Small intestine (tissue), 7 donors: ENCODE measurements around the gene AP4S1. TPM values are rescaled to one million over a fixed set of nuclear protein-coding genes. Genes with fewer than 3 reads are reported as not detected.
"Not testable (repeated sequence)": the region's sequence is repeated elsewhere in the genome, so short reads cannot be mapped to it uniquely, and the experiment has no call there.

Source experiments
- DNase-seq, 2 donors: peaks; one replicate each; pipeline versions ENCODE4 v3.0.0 to v3.0.0-alpha.2; 2013
- FAIRE-seq: peaks from 2 replicates; lab custom pipeline; 2012; peaks lifted over from hg19 to GRCh38; lab: Jason Lieb, UNC
- H3K27ac ChIP-seq, 3 donors: one replicate each; pipeline ENCODE4 v1.5.1; 2013; ENCODE audit warnings: low read length in 2 of 3, mild to moderate bottlenecking in 2 of 3, control low read depth in 1 of 3, inconsistent platforms in 1 of 3, low read depth in 1 of 3, moderate library complexity in 1 of 3
- H3K27me3 ChIP-seq, 3 donors: one replicate each; pipeline ENCODE4 v1.6.1; 2013; ENCODE audit warnings: low read length in 3 of 3, inconsistent platforms in 1 of 3; ENCODE audit not compliant: control insufficient read depth in 3 of 3, insufficient read depth in 3 of 3
- H3K36me3 ChIP-seq, 3 donors: one replicate each; pipeline ENCODE4 v1.6.1; 2013; ENCODE audit warnings: low read length in 3 of 3, inconsistent platforms in 1 of 3, low read depth in 1 of 3, mild to moderate bottlenecking in 1 of 3, moderate library complexity in 1 of 3; ENCODE audit not compliant: control insufficient read depth in 3 of 3, insufficient read depth in 2 of 3
- H3K4me1 ChIP-seq, 3 donors: one replicate each; pipeline ENCODE4 v1.6.1; 2013; ENCODE audit warnings: low read length in 2 of 3, inconsistent platforms in 1 of 3, low read depth in 1 of 3, mild to moderate bottlenecking in 1 of 3, moderate library complexity in 1 of 3; ENCODE audit not compliant: control insufficient read depth in 3 of 3, insufficient read depth in 2 of 3
- H3K4me3 ChIP-seq, 3 donors: one replicate each; pipeline ENCODE4 v1.5.1; 2013; ENCODE audit warnings: low read length in 3 of 3, control low read depth in 1 of 3, inconsistent platforms in 1 of 3, low read depth in 1 of 3, mild to moderate bottlenecking in 1 of 3, moderate library complexity in 1 of 3
- H3K9me3 ChIP-seq, 2 donors: one replicate each; pipeline ENCODE4 v1.6.1; 2013; ENCODE audit warnings: low read depth in 1 of 2, low read length in 1 of 2; ENCODE audit not compliant: control insufficient read depth in 2 of 2, insufficient read depth in 1 of 2
- WGBS, 3 donors: extraction: QIAGEN DNeasy Blood & Tissue Kit; methylation state at CpG; one replicate each; pipeline ENCODE4 v1.1.7; 2013; 5-methylcytosine and 5-hydroxymethylcytosine counted together
- polyA plus RNA-seq, 4 donors: library from polyadenylated mRNA; stranded (reverse) in 3 of 4; unstranded in 1 of 4; fragments of 200-250 nt in 3 of 4; fragments of 120-200 nt in 1 of 4; gene quantifications; one replicate each; pipeline versions ENCODE4 v1.2.1 to v1.2.3, GENCODE V29; 2013
- donor health status: healthy with polysubstance abuse.
- donor health status: control.
- donor health status: control.
- donor health status: Bipolar disorder and iron deficiency.
- donor health status: healthy.

Gene AP4S1
- polyA plus RNA-seq, 4 donors: 1.6 to 10.9 (median 5.7) TPM

GRCh38 chr14:30999038-30999773 is 26.2 kb upstream of the AP4S1 start:
- FAIRE-seq (no peak), DNase-seq (no peak)
- Histone ChIP-seq H3K4me3 (no peak overlapping the region), H3K27ac (no peak overlapping the region), H3K9me3 (peaks cover 0 to 15% of the 10 kb centered on the region in 2 donors), H3K27me3 (no peaks in the 10 kb centered on the region), H3K36me3 (peaks cover 2 to 23% (median 2%) of the 10 kb centered on the region in 3 donors), H3K4me1 (peaks cover 0 to 3% (median 2%) of the 10 kb centered on the region in 3 donors)
- WGBS, 3 donors: 89 to 99% (median 99%) methylated on average over 6 of the region's 6 CpGs

DNA sequence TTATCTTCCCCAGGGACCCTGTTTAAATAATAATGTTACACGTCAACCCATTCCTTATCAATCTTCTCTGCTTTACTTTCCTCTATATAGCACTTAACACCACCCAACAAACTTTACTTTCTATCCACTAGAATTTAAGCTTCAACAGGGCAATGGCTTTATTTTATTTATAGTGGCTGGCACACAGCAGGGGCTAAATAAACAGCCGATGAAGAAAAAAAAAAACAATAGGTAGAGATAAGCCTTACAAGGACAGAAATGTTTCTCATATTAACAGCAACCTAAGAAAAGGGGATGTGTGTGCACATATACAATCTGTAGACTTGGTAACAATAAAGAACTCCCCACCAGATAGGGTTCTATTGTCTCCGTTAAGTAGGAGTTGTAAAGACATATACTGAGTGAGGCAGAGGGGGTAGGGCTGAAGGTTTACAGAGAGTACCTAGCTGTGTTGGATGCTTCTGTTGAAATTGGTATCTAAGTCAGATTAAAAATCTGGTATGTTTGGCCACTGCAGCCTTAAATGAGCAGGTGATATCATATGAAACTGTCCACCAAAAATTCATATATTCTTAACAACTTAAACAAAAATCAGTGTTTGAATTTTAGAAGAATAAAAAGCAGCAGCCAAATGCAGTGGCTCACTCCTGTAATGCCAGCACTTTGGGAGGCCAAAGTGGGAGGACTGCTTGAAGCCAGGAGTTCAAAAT is 24.7 kb upstream of the AP4S1 start:
- Histone ChIP-seq H3K27me3 (no peaks in the 10 kb centered on the region), H3K4me1 (peaks cover 0 to 3% (median 2%) of the 10 kb centered on the region in 3 donors), H3K36me3 (peaks cover 2 to 27% (median 2%) of the 10 kb centered on the region in 3 donors), H3K9me3 (peaks cover 0 to 15% of the 10 kb centered on the region in 2 donors), H3K4me3 (no peak overlapping the region), H3K27ac (no peak overlapping the region)
- DNase-seq: no peak
- FAIRE-seq: no peak
- WGBS, 3 donors: 70 to 81% (median 76%) methylated on average over 3 of the region's 3 CpGs

GRCh38 chr14:31001339-31001658 is 24.1 kb upstream of the AP4S1 start:
- Histone ChIP-seq H3K4me3 (no peak overlapping the region), H3K27me3 (no peaks in the 10 kb centered on the region), H3K9me3 (peaks cover 0 to 15% of the 10 kb centered on the region in 2 donors), H3K4me1 (no peaks in the 10 kb centered on the region), H3K27ac (no peak overlapping the region), H3K36me3 (peaks cover 2 to 31% (median 2%) of the 10 kb centered on the region in 3 donors)
- DNase-seq: no peak
- WGBS, 3 donors: 84 to 95% (median 87%) methylated on average over 6 of the region's 6 CpGs
- no peak for FAIRE-seq

GRCh38 chr14:31003284-31003683 is 22.2 kb upstream of the AP4S1 start:
- peaks cover 0 to 9% of the 10 kb centered on the region in 2 donors for H3K9me3 ChIP-seq
- FAIRE-seq (no peak), DNase-seq (no peak)
- no peaks in the 10 kb centered on the region for H3K4me1 ChIP-seq
- WGBS, 3 donors: 96 to 97% (median 97%) methylated on average over 3 of the region's 3 CpGs
- H3K27ac ChIP-seq: no peak overlapping the region
- H3K27me3 ChIP-seq: no peaks in the 10 kb centered on the region
- no peak overlapping the region for H3K4me3 ChIP-seq
- peaks cover under 1 to 42% (median 2%) of the 10 kb centered on the region in 3 donors for H3K36me3 ChIP-seq

DNA sequence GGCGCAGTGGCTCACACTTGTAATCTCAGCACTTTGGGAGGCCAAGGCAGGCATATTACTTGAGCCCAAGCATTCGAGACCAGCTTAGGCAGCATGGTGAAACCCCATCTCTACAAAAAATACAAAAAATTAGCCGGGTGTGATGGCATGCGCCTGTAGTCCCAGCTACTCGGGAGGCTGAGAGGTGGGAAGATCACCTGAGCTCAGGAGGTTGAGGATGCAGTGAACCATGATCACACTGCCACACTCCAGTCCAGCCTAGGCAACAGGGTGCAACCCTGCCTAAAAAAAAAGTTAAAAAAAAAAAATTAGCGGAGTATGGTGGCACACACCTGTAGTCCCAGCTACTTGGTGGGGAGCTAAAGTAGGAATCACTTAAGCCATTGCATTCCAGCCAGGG is 21.4 kb upstream of the AP4S1 start:
- not testable (repeated sequence) for H3K9me3 ChIP-seq, H3K27ac ChIP-seq, H3K4me1 ChIP-seq, H3K27me3 ChIP-seq, H3K4me3 ChIP-seq, FAIRE-seq, DNase-seq
- H3K36me3 ChIP-seq: peaks cover 0 to 39% (median 1%) of the 10 kb centered on the region in 3 donors
- WGBS, 3 donors: 88 to 98% (median 97%) methylated on average over 6 of the region's 6 CpGs

GRCh38 chr14:31006703-31007102 is 18.7 kb upstream of the AP4S1 start:
- WGBS, 3 donors: 93 to 100% (median 98%) methylated on average over 1 of the region's 1 CpG
- DNase-seq (no peak), FAIRE-seq (no peak)
- Histone ChIP-seq H3K27ac (no peak overlapping the region), H3K36me3 (peaks cover 0 to 36% (median 0%) of the 10 kb centered on the region in 3 donors), H3K9me3 (no peaks in the 10 kb centered on the region), H3K27me3 (no peaks in the 10 kb centered on the region), H3K4me1 (no peaks in the 10 kb centered on the region), H3K4me3 (no peak overlapping the region)

DNA sequence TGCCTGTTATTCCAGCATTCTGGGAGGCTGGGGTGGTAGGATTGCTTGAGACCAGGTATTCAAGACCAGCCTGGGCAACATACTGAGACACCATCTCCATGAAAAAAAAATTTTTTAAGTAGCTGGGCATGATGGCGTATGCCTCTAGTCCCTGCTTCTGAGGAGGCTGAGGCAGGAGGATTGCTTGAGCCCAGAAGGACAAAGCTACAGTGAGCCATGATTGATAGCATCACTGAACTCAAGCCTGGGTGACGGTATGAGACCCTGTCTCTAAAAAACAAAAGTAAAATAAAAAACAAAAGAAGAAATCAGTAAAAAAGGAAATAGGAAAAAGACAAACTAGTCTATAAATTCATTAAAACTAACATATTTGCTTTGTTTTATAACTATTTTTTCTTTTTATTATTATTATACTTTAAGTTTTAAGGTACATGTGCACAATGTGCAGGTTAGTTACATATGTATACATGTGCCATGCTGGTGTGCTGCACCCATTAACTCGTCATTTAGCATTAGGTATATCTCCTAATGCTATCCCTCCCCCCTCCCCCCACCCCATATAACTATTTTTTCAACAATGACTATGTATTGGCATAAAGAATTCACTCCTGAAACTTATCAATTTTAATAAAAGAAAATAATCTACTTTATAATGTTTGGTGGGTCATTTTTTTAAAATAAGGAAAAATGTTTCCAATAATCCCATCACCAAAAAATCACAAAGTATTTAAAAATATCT is 15.4 kb upstream of the AP4S1 start:
- Histone ChIP-seq H3K27me3 (no peaks in the 10 kb centered on the region), H3K4me3 (no peak overlapping the region), H3K4me1 (no peaks in the 10 kb centered on the region), H3K27ac (no peak overlapping the region), H3K9me3 (no peaks in the 10 kb centered on the region), H3K36me3 (peaks cover 0 to 39% (median 0%) of the 10 kb centered on the region in 3 donors)
- no peak for DNase-seq
- 83 to 93% (median 91%) methylated on average over 3 of the region's 3 CpGs for WGBS, 3 donors
- FAIRE-seq: no peak

DNA sequence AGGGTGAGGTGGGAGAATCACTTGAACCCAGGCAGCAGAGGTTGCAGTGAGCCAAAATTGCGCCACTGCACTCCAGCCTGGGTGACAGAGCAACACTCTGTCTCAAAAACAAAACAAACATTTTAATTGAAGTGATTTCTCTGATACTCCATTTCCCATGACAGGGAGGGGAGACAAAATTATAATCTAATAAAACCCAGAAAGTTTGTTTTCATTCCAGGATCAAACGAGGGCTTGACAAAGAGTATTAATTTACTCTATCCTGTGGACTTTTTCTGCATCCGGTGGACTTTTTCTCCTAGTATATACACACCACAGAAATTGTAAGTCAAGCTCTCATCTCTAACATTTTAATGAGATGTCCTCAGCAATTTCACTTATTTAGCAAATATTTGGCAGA is 14.5 kb upstream of the AP4S1 start:
- H3K27ac ChIP-seq: no peak overlapping the region
- FAIRE-seq: no peak
- no peaks in the 10 kb centered on the region for H3K27me3 ChIP-seq
- WGBS, 3 donors: 60 to 88% (median 74%) methylated on average over 3 of the region's 3 CpGs
- H3K4me3 ChIP-seq: no peak overlapping the region
- H3K4me1 ChIP-seq: no peaks in the 10 kb centered on the region
- DNase-seq: no peak
- H3K36me3 ChIP-seq: peaks cover 0 to 39% (median 0%) of the 10 kb centered on the region in 3 donors
- no peaks in the 10 kb centered on the region for H3K9me3 ChIP-seq
